GM15510 (cell line): ENCODE measurements around the gene ETS2.

ENCODE experiments used
- POLR2A ChIP-seq: IDR thresholded peaks from 3 replicates; pipeline ENCODE4 v1.6.1; 2011; ENCODE audit warnings: borderline replicate concordance; ENCODE audit not compliant: insufficient read length; ENCODE audit errors: extremely low read depth

The ETS2 gene

DNA sequence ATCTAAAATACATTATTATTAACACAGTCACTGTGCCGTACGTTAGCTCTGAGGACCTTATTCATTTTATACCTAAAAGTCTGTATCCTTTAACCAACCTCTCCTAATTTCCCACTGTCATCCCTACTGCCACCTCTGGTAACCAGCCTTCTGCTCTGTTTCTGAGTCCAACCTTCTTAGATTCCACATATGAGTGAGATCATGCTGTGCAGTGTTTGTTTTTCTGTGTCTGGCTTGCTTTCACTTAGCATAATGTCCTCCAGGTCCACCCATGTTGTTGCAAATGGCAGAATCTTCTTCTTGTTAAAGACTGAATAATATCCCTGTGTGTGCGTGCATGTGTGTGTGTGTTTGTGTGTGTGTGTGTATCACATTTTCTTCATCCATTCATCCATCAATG lies 64.2 kb downstream of the ETS2 start:
- no peak for TF ChIP-seq POLR2A
